T-helper 22 cell (primary cell): Measurements from ENCODE around the gene BROX.

Experiments used
- DNase-seq: peaks from one replicate; pipeline ENCODE4 v3.0.0-alpha.2; 2020; ENCODE audit warnings: low read depth

Gene BROX

DNA sequence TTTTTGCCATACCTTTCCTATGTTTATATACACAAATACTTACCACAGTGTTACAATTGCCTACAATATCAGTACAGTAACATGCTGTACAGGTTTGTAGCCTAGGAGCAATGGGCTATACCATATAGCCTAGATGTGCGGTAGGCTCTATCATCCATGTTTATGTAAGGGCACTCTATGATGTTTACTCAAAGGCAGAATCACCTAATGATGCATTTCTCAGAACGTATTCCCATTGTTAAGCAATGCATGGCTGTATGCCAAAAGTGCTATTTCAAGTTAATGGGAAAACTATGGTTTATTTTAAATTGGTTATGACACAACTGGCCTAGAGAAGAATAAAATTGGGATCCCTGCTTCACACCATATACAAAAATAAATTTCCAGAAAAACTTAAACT lies 65.6 kb downstream of the BROX start:
- DNase-seq: no peak

DNA sequence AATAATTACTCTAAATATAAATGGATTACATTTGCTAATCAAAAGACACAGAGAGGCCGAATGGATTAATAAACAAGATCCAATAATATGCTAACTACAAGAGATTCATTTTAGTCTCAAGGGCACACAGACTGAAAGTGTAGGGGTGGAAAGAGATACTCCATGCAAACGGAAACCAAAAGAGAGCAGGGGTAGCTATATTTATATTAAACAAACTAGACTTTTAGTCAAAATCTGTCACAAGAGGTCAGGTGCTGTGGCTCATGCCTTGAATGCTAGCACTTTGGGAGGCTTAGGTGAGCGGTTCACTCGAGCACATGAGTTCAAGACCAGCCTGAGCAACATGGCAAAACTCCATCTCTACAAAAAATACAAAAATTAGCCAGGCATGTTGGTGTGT lies 68.9 kb downstream of the BROX start:
- DNase-seq: no peak

DNA sequence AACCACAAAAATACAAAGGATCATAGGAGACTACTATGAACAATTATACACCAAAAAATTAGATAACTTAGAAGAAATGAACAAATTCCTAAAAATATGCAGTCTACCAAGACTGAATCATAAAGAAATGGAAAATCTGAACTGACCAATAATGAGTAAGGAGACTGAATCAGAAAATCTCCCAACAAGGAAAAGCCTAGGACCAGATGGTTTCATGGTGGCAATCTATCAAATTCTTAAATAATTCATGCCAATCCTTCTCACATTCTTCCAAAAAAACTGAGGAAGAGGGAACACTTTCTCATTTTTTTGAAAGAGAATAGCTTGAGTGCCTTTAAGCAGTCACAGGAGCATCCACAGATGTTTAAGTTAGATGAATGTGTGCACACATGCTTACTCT lies 70.7 kb downstream of the BROX start:
- no peak for DNase-seq

DNA sequence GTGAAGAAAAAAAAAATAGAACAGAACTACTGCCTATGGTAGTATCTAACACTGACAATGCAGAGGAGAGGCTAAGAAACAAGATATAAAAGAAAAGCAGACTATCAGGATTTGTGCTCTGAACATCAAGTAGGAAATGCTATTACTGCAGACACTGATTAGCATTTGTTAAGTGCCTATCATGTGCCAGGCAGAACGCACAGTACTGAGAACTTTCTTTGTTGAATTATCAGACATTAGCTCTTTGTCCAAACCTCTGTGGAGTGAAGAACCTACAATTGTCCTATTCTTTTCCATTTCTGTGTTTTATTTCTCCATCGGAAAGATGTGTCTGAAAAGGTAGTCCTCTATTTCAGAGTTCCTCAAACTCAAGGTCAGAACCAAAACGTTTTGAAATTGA lies 72.0 kb downstream of the BROX start:
- DNase-seq: no peak
